ENCODE data around the gene PSPH. TPM values are rescaled to one million over a fixed set of nuclear protein-coding genes. Genes with fewer than 3 reads are reported as not detected.
"Not testable (repeated sequence)": the region's sequence is repeated elsewhere in the genome, so short reads cannot be mapped to it uniquely, and the experiment has no call there.

The PSPH gene
- 10 to 100 TPM; 11.4 to 17.7 (median 14.4) TPM for total RNA-seq

DNA sequence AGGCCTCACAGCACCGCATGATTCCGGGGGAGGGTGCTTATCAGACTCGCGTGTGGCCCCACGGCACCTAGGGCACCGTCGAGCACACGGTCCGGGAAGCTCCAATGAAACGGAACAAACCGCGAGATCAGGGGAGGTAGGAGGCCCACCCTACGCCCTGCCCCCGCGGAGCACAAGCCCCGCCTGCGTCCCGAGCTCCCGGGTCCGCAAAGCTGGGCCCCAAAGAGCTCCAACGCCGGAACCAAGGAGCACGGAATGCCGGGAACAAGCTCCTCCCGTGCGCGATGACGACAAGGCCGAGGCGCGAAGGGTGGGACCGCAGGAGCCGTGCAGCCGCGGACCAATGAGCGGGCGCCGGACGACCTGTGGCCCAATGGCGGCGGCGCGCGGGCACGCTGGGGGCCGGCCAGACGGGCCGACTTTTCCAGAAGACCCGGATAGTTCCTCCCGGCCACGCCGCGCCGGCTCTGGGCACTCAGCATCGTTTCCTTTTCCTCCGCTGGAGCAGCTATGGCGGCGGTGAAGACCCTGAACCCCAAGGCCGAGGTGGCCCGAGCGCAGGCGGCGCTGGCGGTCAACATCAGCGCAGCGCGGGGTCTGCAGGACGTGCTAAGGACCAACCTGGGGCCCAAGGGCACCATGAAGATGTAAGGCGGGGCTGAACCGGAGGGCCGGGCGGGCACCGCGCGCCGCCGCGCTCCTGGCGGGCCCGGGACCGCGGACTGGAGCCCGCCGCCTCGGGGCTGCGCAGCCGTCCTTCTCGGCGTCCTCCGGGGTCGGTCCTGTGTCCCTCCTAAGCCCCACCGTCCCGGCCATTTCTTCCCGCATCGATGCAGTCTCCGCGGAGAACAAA is at the start of gene PSPH, which contains the start of gene CCT6A:
PSPH (minus strand) TSS at position 106 of the 853 bp plus-strand sequence. CDS start 30,232 bp downstream, outside the sequence.
CCT6A (plus strand) TSS at position 427 of the 853 bp plus-strand sequence; CDS start at position 511, 84 bp downstream.
- peak; percentile 97 for DNase-seq (ENCODE audit: low spot score in 2 of 2)
- TF ChIP-seq POLR2A (IDR thresholded peaks at IDR 0.05): peak; percentile 37
- TF ChIP-seq, protein P1, sequence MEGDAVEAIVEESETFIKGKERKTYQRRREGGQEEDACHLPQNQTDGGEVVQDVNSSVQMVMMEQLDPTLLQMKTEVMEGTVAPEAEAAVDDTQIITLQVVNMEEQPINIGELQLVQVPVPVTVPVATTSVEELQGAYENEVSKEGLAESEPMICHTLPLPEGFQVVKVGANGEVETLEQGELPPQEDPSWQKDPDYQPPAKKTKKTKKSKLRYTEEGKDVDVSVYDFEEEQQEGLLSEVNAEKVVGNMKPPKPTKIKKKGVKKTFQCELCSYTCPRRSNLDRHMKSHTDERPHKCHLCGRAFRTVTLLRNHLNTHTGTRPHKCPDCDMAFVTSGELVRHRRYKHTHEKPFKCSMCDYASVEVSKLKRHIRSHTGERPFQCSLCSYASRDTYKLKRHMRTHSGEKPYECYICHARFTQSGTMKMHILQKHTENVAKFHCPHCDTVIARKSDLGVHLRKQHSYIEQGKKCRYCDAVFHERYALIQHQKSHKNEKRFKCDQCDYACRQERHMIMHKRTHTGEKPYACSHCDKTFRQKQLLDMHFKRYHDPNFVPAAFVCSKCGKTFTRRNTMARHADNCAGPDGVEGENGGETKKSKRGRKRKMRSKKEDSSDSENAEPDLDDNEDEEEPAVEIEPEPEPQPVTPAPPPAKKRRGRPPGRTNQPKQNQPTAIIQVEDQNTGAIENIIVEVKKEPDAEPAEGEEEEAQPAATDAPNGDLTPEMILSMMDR (IDR thresholded peaks at IDR 0.05): no peak
- TF ChIP-seq POLR2AphosphoS5 (IDR thresholded peaks at IDR 0.05): peak; percentile 85 to 93 (median 88)
- Histone ChIP-seq H3K9me3 (no peaks in the 10 kb centered on the region), H3K27me3 (no peaks in the 10 kb centered on the region), H3K4me1 (peaks cover 0 to 6% of the 10 kb centered on the region in 2 donors), H3K36me3 (no peaks in the 10 kb centered on the region), H3K27ac (peak within 1 kb of the TSS; percentile 88 to 91), H3K4me3 (peak within 1 kb of the TSS; percentile 82 to 91 (median 85))
- intact Hi-C loops (cut with DNase I; ENCODE audit: low total_unique reads): no loop called here

DNA sequence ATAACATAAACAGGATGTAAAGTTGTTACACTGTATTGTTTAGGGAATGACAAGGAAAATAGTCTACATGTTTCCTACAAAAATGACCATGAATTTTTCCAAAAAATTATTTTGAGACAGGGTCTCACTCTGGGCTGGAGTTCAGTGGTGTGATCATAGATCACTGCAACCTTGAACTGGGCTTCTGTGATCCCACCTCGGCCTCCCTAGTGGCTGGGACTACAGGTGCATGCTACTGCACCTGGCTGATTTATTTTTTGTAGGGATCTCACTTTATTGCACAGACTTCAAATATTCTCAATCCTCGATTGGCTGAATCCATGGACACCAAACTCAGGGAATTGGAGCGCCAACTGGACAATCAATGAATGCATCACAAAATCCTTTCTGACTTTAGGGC is 48.4 kb upstream of the PSPH start:
- no peaks in the 10 kb centered on the region for H3K4me1 ChIP-seq
- no peaks in the 10 kb centered on the region for H3K36me3 ChIP-seq
- no peak overlapping the region for H3K4me3 ChIP-seq
- intact Hi-C loops (cut with DNase I; ENCODE audit: low total_unique reads): no loop called here
- no peak for TF ChIP-seq POLR2A (IDR thresholded peaks at IDR 0.05)
- TF ChIP-seq, protein P1 (IDR thresholded peaks at IDR 0.05): no peak
- TF ChIP-seq POLR2AphosphoS5 (IDR thresholded peaks at IDR 0.05): no peak
- no peak overlapping the region for H3K27ac ChIP-seq
- H3K27me3 ChIP-seq: no peaks in the 10 kb centered on the region
- H3K9me3 ChIP-seq: no peaks in the 10 kb centered on the region
- no peak for DNase-seq (ENCODE audit: low spot score in 2 of 2)

DNA sequence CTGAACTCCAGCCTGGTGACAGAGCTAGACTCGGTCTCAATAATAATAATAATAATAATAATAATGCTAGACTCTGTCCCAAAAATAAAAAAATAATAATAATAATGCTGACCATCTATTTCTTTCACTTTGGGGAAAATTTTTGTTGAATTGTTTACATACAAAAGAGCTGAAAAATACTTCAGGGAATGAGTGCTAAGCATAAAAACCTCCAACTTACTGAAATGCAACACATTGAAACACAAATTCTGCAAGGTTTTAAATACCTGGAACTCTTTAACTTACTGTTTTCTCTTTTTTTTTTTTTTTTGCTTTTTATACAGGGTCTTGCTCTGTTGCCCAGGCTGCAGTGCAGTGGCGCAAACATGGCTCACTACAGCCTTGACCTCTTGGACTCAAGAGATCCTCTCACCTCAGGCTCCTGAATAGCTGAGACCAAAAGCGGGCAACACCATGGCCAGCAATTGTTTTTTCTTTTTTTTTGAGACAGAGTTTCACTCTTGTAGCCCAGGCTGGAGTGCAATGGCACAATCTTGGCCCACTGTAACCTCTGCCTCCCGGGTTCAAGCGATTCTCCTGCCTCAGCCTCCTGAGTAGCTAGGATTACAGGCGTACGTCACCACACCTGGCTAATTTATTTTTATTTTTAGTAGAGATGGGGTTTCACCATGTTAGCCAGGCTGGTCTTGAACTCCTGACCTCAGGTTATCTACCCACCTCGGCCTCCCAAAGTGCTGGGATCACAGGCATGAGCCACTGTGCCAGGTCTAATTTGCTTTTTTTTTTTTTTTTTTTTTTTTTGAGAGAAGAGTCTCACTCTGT is 47.2 kb upstream of the PSPH start:
- H3K4me3 ChIP-seq; DNase-seq (ENCODE audit: low spot score in 2 of 2); H3K9me3 ChIP-seq; H3K36me3 ChIP-seq; intact Hi-C loops (cut with DNase I; ENCODE audit: low total_unique reads); H3K27me3 ChIP-seq; H3K4me1 ChIP-seq: not testable (repeated sequence)
- H3K27ac ChIP-seq: peak overlapping the region in 1 of 2 donors; percentile 8

DNA sequence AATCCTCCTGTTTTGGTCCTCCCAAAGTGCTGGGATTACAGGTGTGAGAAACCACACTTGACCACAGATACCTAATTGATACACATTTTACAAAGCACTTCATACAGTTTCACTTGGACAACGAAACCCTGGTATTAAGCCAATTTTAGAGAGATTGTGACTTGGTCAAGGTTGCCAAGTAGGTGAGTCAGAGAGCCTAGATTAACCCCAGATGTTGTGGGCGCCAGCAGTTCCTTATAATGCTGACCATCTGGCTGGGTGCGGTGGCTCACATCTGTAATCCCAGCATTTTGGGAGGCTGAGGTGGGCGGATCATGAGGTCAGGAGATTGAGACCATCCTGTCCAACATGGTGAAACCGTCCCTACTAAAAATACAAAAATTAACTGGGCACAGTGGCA is 46.5 kb upstream of the PSPH start:
- Histone ChIP-seq H3K9me3 (no peaks in the 10 kb centered on the region), H3K36me3 (no peaks in the 10 kb centered on the region), H3K4me3 (no peak overlapping the region), H3K27ac (peak overlapping the region in 1 of 2 donors; percentile 45), H3K4me1 (peaks cover under 1 to 5% of the 10 kb centered on the region in 2 donors), H3K27me3 (no peaks in the 10 kb centered on the region)
- intact Hi-C loops (cut with DNase I; ENCODE audit: low total_unique reads): no loop called here
- TF ChIP-seq POLR2A (IDR thresholded peaks at IDR 0.05) (no peak), POLR2AphosphoS5 (IDR thresholded peaks at IDR 0.05) (peak; percentile 31 to 56 (median 45))
- TF ChIP-seq, protein P1 (IDR thresholded peaks at IDR 0.05): no peak
- DNase-seq (ENCODE audit: low spot score in 2 of 2): no peak

DNA sequence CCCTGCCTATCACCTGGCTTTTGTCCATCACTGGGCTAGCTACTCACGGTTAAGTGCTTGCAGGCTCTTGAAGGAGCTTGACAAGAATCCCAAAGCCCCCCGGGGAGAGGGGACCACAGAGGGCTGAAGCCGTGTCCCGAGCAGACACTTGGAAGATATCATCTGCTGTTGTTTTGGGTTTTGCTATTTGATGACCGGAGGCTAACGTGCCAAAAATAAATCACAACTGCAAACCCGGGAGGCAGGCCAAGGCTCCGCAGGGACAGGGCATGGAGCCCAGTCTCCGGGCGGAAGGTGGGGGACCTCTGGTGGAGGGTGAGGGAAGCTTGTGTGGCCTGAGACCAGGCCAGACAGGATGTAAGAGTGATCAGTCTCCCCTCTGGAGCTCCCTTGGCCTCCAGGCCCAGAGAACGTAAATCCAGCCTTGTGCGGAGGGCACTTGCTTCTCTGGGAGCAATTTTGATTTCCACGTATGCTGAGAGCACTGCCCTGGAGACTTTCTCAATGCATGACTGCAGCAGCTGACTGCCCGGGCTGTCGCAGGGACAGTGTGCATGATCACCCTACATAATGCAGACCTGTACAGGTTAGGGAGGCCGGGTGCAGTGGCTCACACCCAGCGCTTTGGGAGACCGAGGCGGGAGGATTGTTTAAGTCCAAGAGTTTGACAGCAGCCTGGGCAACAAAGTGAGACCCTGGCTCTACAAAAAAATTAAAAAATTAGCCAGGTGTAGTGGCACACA is 41.7 kb upstream of the PSPH start, which contains the start of gene PHKG1:
PHKG1 (minus strand) TSS at position 164 of the 743 bp plus-strand sequence. CDS start 4,011 bp downstream, outside the sequence.
- Histone ChIP-seq H3K4me1 (peaks cover 4 to 7% of the 10 kb centered on the region in 2 donors), H3K9me3 (no peaks in the 10 kb centered on the region), H3K36me3 (no peaks in the 10 kb centered on the region), H3K27ac (peak within 1 kb of the TSS; percentile 58 to 67), H3K4me3 (peak within 1 kb of the TSS in 2 of 3 donors; percentile 25 to 53), H3K27me3 (no peaks in the 10 kb centered on the region)
- peak; percentile 68 to 88 for DNase-seq (ENCODE audit: low spot score in 2 of 2)
- intact Hi-C loops (cut with DNase I; ENCODE audit: low total_unique reads): no loop called here
- TF ChIP-seq POLR2AphosphoS5 (IDR thresholded peaks at IDR 0.05) (peak in 2 of 3 donors; percentile 21 to 42), POLR2A (IDR thresholded peaks at IDR 0.05) (no peak)
- TF ChIP-seq, protein P1 (IDR thresholded peaks at IDR 0.05): peak in 2 of 3 donors; percentile 22 to 36

DNA sequence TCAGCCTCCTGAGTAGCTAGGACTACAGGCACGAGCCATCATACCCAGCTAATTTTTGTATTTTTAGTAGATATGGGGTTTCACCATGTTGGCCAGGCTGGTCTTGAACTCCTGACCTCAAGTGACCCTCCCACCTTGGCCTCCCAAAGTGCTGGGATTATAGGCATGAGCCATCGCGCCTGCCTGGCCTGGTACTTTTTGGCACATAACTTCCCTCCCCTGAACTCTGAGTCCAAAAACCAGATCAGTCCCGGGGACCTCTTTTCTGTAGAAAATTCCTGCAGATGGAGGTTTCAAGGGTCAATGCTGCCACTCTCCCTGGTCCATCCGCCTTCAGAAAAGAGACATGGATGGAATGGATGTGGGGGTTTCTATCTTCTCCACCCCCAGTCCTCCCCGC is 41.1 kb upstream of the PSPH start:
- H3K4me1 ChIP-seq; H3K9me3 ChIP-seq; H3K36me3 ChIP-seq; DNase-seq (ENCODE audit: low spot score in 2 of 2); intact Hi-C loops (cut with DNase I; ENCODE audit: low total_unique reads); H3K27me3 ChIP-seq: not testable (repeated sequence)
- Histone ChIP-seq H3K4me3 (peak overlapping the region in 2 of 3 donors; percentile 25 to 53), H3K27ac (peak overlapping the region; percentile 58 to 67)
